Thoracic aorta (tissue), 2 donors: ENCODE measurements around the gene FAM107B. TPM values are rescaled to one million over a fixed set of nuclear protein-coding genes. Genes with fewer than 3 reads are reported as not detected.

Experiments
- ATAC-seq: fragments of 150-250 bp; one replicate; pipeline ENCODE4 v1.8.0; 2017; ENCODE audit warnings: low read depth; ENCODE audit not compliant: insufficient number of reproducible peaks, low FRiP score
- DNase-seq: peaks from one replicate; pipeline ENCODE4 v3.0.0-alpha.2; 2020; ENCODE audit warnings: low spot score
- H3K27ac ChIP-seq, 2 donors: fragments of 200-600 bp; sonication (generic); 1 replicate in 1 of 2; 2 replicates in 1 of 2; pipeline ENCODE4 v1.5.1; 2016; ENCODE audit warnings: mild to moderate bottlenecking in 2 of 2, moderate library complexity in 2 of 2
- H3K27me3 ChIP-seq: fragments of 200-600 bp; sonication (generic); replicated peaks from 2 replicates; pipeline ENCODE4 v1.6.0; 2016; ENCODE audit warnings: mild to moderate bottlenecking; ENCODE audit not compliant: insufficient read depth
- H3K36me3 ChIP-seq: fragments of 200-600 bp; sonication (generic); one replicate; pipeline ENCODE4 v1.5.1; 2016
- H3K4me1 ChIP-seq, 2 donors: fragments of 200-600 bp; sonication (generic); 1 replicate in 1 of 2; 2 replicates in 1 of 2; pipeline versions ENCODE4 v1.5.1 to v1.6.0; 2016; ENCODE audit warnings: low read depth in 2 of 2, mild to moderate bottlenecking in 1 of 2; ENCODE audit not compliant: control insufficient read depth in 1 of 2
- H3K4me3 ChIP-seq: fragments of 200-600 bp; sonication (generic); 2 replicates; pipeline ENCODE4 v1.5.1; 2016; ENCODE audit warnings: mild to moderate bottlenecking
- H3K9me3 ChIP-seq: fragments of 200-600 bp; sonication (generic); 2 replicates; pipeline ENCODE4 v1.5.1; 2016
- CTCF ChIP-seq: fragments of 200-600 bp; sonication (generic); IDR thresholded peaks from one replicate; pipeline ENCODE4 v1.5.1; 2019; ENCODE audit warnings: antibody characterized with exemption
- total RNA-seq, 2 donors: library from RNA; depleted of rRNA; stranded (reverse); fragments of >200 nt; gene quantifications; one replicate each; pipeline versions ENCODE4 v1.1.0 to v1.2.3, GENCODE V29; 2016

Gene FAM107B
- total RNA-seq, 2 donors from 2014 or later, result 33.6 to 50.6 TPM

- ATAC-seq (no peak), DNase-seq (no peak)
- Histone ChIP-seq H3K4me1 (peaks cover 0 to 12% of the 10 kb centered on the region in 2 donors), H3K27me3 (no peaks in the 10 kb centered on the region), H3K9me3 (no peaks in the 10 kb centered on the region), H3K36me3 (no peaks in the 10 kb centered on the region), H3K4me3 (no peak overlapping the region), H3K27ac (no peak overlapping the region)
- TF ChIP-seq CTCF, result no peak
Measured at GRCh38 chr10:14671386-14671831, 103.3 kb downstream of the FAM107B start.

DNA sequence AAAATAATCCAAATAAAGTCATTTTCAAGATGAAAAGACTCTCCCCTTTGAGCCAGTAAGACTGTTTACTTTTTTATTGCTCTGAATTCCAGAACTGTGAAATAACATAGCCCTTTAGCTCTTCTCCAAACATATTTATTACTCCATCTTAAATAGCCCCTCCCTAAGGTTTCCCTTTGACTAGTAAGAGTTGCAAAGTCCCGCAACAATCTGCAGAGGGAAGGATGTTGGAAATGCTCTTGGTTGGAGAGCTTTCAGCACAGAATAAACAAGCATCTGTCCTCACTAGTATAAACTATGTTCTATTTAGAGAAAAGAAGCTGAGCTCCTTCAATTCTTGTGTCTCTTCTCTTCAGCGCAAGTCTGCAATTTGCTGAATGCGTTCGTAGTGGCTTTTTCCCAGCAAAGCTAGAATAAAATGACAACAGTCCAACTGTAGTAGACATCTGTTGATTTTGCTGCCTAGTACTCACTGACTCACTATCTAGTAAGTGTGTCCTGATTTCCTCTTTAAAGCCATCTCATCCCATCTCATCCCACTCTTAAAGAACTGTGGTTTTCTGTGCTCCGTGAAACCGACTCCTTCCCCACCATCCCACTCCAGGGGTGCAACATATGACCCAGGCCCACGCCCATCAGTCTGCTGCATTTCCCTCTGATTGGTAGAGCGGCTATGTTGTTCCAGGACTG lies 104.0 kb downstream of the FAM107B start:
- Histone ChIP-seq H3K9me3 (no peaks in the 10 kb centered on the region), H3K27me3 (no peaks in the 10 kb centered on the region), H3K27ac (no peak overlapping the region), H3K36me3 (no peaks in the 10 kb centered on the region), H3K4me3 (no peak overlapping the region), H3K4me1 (peaks cover 0 to 12% of the 10 kb centered on the region in 2 donors)
- ATAC-seq, result no peak
- TF ChIP-seq CTCF, result no peak
- DNase-seq, result no peak

DNA sequence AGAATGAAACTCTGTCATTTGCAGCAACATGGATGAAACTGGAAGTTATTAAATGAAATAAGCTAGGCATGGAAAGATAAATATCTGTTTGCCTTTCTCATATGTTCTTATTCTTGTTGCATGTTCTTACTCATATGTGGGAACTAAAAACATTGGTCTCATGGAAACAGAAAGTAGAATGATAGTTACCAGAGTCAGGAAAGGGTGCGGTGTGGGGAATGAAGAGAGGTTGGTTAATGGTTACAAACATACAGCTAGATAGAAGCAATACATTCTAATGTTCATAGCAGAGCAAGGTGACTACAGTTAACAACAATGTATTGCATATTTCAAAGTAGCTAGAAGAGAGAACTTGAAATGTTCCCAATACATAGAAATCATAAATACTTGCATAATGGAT lies 105.1 kb downstream of the FAM107B start:
- DNase-seq (no peak), ATAC-seq (no peak)
- Histone ChIP-seq H3K27me3 (no peaks in the 10 kb centered on the region), H3K36me3 (no peaks in the 10 kb centered on the region), H3K9me3 (no peaks in the 10 kb centered on the region), H3K27ac (no peak overlapping the region), H3K4me1 (peaks cover 0 to 12% of the 10 kb centered on the region in 2 donors), H3K4me3 (no peak overlapping the region)
- no peak for TF ChIP-seq CTCF

- peaks cover 0 to 7% of the 10 kb centered on the region in 2 donors for H3K4me1 ChIP-seq
- no peaks in the 10 kb centered on the region for H3K27me3 ChIP-seq
- H3K9me3 ChIP-seq, result no peaks in the 10 kb centered on the region
- no peak overlapping the region for H3K27ac ChIP-seq
- H3K36me3 ChIP-seq, result no peaks in the 10 kb centered on the region
- H3K4me3 ChIP-seq, result no peak overlapping the region
- no peak for TF ChIP-seq CTCF
- no peak for ATAC-seq
- DNase-seq, result no peak
Measured at GRCh38 chr10:14667781-14668180, 106.9 kb downstream of the FAM107B start.

DNA sequence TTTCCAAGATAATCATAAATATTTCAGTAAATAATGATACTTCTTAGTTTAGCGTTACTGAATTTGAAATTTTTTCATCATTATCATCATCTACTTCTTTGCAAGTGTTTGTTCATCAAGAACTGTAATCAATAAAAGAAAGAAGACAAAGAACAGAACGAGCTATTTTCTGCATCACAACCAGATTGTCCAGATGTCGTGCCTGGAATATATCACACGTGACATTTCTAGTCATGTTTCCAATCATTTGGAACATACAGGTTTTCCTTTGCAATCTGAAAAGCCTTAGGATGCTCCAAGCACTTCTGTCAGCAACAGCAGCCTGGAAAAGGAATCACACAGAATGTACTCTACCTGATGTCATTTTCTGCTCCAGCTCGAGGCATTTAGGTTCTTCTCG lies 107.4 kb downstream of the FAM107B start:
- DNase-seq (no peak), ATAC-seq (no peak)
- no peak overlapping the region for H3K4me3 ChIP-seq
- H3K36me3 ChIP-seq, result no peaks in the 10 kb centered on the region
- no peak overlapping the region for H3K27ac ChIP-seq
- peaks cover 0 to 7% of the 10 kb centered on the region in 2 donors for H3K4me1 ChIP-seq
- H3K9me3 ChIP-seq, result no peaks in the 10 kb centered on the region
- no peaks in the 10 kb centered on the region for H3K27me3 ChIP-seq
- no peak for TF ChIP-seq CTCF
